Ecto neural progenitor cell (in vitro differentiated cells): ENCODE results near the gene BAIAP2L1.

Experiments
- DNase-seq: peaks from one replicate; pipeline ENCODE4 v3.0.0-alpha.2; 2018; ENCODE audit warnings: low spot score

BAIAP2L1 gene

DNA sequence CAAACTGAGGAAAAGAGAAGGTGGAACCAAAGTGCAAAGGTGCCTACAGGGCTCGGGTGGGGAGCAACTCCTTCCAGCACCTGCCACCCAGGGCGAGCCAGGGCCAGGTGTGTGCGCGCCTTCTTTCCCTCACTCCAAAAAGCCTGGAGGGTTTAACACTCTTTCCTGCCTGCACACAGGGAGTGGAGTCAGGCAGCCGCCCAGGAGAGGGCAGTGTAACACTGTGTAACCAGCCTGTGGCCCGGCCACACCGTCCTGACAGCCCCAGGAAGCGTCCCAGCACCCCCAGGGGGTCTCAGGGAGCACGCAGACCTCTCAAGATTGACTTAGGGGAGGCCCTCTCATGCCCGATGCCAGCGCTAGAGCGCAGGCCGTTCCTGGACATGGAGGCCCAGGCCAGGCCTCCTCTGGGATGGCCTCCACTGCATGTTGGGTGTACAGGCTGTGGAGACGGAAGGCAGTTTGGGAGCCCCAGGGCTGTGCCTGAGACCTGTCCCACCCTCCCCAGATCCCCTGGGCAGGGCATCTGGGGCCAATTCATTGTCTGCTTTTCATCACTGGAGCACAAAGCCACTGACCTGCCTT is 106.0 kb downstream of the BAIAP2L1 start:
- peak; percentile 84 for DNase-seq

DNA sequence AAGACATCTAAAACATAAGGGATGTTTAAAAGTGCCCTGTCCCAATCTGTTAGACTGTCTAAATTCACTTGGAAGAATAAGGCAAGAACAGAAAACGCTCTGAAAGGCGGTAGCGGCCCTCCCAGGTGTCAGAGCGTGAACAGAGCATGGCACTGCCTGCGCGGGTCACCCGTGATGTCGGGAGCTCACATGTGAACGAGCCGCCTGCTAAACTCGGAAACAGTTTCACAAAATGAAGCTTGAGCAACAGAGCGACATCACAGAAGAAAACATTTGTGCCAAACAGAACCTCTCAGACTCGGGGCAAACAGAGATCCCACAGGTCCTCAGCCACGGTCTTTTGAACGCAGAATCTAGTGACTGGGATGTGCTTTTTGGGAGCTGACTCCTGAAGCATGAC is 106.6 kb downstream of the BAIAP2L1 start:
- DNase-seq, result peak; percentile 43

GRCh38 chr7:98293746-98294145 is 107.1 kb downstream of the BAIAP2L1 start:
- DNase-seq, result no peak

DNA sequence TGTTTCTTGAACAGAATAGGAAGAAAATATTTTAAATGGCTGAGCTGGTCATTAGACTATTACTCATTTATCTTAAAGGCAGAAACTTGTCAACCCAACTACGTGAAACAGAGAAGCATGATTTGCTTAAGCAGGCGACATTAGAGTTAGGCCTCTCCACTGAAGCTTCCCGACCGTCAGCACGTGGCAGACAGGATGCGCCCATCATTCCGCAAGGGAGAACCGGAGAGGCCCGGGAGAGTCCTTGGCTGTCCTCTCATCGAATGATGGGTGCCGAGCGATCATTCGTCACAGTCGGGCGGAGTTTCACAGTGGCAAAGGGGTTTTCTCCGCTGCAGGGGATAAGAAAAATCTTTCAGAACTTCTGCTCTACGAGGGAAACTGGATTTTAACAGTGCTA is 107.6 kb downstream of the BAIAP2L1 start:
- DNase-seq, result no peak

GRCh38 chr7:98291717-98292116 is 109.2 kb downstream of the BAIAP2L1 start:
- no peak for DNase-seq

- no peak for DNase-seq
Measured at GRCh38 chr7:98289333-98289875, 111.5 kb downstream of the BAIAP2L1 start.

DNA sequence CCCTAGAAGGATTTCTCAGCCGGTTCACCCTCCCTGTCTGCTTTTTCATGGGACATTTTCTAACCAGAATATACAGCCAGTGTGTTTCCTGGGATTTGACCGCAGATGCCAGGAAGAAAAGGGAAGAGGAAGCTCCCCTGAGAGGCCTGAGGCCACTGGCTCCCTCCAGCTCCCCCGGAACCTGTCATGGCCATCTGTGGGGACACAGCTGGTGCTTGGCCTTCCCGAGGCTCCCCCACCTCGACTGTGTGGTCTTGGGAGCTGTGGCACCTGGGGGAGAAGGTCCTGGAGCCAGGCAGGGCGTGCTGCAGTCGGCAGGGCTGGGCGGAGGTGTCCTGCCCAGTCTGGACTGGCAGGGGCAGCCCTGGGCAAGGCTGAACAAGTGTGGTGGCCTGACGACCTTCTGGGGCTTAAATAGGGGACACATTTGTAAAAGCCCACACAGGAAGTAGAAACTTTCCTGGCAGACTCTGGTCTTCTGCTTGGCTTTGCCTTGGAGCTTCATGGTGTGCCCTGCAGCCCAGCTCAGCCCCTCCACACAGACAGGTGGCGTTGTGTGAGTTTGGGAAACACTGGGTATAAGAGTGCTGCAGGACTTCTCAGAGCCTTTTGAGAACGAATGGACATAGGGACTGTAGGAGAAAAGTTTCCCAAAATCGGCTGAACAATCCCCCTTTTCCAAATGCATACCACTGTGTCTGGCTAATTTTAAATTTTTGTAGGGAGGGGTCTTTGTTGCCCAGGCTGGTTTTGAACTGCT is 112.6 kb downstream of the BAIAP2L1 start:
- DNase-seq, result no peak

DNA sequence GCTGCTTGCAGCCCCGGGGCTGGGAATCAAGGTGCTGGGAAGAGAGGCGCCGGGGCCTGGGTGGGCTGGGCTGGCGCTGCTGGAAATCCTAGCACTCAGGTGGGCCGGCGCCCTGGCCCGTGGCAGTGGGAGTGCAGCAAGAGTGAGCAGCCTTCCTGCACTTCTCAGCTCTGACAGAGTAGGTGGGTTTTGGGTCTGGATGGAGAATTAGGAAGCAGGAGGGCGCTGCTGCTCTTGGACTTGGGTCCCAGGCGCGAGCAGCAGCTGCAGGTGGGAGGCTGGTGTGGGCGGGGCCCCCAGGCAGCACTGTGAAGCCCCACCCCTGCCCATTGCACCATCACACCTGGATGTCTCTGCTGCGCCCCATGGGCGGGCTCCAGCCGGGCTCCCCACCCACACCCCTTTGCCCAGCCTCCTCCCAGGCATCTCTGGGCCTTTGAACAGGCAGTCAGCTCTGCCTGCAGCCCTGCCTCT is 113.4 kb downstream of the BAIAP2L1 start:
- no peak for DNase-seq

- no peak for DNase-seq
Measured at GRCh38 chr7:98286701-98287485, 114.0 kb downstream of the BAIAP2L1 start.

GRCh38 chr7:98286093-98286539 is 114.8 kb downstream of the BAIAP2L1 start:
- no peak for DNase-seq

DNA sequence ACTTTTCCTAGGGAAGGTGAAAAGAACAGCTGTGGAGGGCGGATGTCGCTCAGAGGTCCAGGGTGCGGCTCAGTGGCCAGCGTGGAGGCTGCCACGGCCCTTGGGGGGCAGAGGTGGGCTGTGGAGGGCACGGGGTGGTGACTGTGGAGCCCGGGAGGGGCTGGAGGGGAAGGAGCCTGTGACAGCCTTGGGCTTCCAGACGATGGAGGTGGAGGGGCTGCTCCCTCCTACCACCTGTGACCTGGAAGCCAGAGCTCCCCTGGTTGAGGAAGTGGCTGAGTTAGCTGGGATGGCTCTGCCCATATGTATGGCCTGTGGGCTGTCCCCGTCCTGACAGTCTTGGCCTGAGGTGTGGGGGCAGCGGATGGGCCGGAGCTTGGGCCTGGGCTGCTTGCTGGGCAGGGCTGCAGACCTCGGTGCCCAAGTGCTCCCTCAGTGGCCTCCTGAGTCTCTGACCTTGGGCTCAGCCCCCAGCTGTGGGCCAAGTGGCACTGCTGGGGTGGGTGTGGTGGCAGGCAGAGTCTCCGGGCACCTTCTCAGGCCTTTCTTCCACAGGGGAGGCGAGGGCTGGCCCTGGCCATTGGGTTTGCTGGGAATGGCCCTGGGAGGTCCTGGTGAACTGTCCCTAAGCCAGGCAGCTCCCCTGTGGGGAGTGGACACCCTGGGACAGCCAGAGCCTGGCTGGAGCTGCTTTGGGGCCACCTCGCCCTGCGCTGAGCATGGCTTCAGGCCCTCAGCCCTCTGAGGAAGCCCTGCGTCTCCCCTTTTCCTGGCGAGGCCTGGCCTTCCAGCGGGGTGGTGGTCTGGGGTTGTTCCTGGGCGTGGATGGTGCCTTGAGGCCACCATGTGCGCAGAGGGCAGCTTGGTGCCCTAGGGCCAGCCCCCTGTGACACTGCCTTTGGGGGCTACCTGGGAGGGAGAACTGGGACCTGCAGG is 115.5 kb downstream of the BAIAP2L1 start:
- DNase-seq, result no peak

GRCh38 chr7:98284335-98285036 is 116.4 kb downstream of the BAIAP2L1 start:
- no peak for DNase-seq

GRCh38 chr7:98283887-98284222 is 117.0 kb downstream of the BAIAP2L1 start:
- no peak for DNase-seq

DNA sequence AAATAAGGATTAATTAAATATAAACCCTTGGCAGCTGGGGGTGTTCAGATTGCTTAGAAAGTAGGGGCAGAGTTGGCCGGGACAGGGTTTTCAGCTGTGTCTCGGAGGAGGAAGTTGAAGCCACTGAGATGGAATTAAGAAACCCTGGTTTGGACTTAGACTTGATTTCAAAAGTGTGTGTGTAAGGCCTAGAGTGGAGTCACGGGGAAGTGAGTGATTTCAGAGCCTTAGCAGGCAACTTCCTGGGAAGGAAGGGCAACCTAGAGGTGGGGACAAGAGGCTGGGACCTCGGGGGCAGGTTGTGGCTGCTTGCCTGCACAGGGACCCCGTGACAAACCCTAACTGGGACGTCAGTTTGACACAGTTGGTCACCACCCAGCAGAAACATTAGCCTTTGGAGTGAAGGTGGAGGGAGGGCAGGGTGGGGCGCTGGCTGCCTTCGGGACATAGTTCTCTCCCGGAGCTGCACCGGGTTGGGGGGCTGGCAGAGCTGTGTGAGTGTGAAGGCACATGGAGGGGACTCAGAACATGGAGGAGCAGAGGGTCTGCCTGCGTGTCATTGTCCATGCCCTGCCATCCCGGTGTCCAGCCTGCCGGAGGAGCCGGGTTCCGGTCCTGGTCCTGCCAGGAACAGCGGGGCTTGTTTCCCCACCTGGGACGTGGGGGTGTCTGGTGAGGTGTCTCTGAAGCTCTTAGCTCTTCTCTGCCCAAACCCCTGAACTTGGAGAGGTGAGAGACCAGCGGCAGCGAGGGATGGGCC is 117.6 kb downstream of the BAIAP2L1 start:
- DNase-seq, result no peak

- no peak for DNase-seq
Measured at GRCh38 chr7:98282703-98283102, 118.2 kb downstream of the BAIAP2L1 start.

- no peak for DNase-seq
Measured at GRCh38 chr7:98281757-98282606, 118.9 kb downstream of the BAIAP2L1 start.

DNA sequence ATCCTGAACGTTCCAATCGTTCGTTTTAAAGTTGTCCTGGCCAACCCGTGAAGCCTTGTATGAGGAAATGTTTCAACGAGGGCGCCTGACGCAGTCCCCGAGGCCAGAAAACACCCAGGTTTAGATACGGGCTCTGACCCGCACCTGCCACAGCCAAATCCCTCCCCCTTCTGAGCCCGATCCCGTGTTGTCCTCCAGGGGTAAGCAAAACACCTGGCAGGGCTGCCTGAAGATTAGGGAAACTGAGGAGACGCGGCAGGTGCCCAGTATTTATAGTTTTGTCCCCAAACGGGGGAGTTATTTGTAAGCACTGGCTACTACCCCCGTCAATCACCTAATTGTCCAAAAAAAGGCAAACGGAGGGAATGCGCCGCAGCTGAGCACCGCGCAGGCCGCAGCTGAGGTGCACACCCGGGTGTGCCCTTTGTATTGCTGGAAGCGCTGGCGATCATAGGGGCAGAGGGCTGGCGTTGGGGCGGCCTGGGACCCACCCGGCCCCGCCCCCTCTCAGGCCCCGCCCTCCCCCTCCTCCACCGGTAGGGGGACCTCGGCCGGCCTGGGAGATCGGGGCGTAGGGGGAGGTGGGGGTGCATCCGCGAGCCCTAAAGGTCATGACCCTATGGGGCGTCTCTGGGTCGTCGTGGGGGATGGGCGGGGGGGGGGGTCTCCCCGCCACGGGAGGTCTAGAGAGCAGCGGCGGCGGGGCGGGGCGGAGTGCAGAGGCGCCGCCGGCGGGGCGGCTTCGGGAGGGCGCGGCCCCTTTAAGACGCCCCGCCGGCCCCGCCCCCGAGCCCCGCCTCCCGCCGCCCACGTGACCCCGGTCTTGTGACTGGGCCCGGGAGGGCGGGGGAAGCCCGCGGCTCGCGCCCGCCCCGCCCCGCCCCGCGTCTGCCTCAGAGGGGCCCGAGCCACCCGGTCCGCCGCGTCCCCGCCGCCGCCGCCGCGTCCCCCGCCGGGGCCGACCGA is 119.8 kb downstream of the BAIAP2L1 start, which contains the start of gene BRI3:
TSS of gene BRI3 (plus strand) at position 896 of the 966 bp plus-strand sequence. CDS start 110 bp downstream, outside the sequence.
- peak; percentile 95 for DNase-seq

DNA sequence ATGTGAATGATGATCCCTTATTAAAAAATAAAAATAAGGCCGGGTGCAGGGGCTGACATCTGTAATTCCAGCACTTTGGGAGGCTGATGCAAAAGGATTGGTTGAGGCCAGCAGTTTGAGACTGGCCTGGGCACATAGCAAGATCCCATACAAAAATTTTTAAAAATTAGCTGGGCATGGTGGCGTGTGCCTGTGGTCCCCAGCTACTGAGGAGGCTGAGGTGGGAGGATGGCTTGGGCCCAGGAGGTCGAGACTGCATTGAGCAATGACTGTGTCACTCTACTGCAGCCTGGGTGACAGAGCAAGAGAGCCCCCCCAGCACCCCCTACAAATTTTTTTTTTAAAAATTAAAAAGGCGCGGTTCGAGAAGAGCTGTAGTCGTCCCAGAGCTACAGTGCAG is 120.6 kb downstream of the BAIAP2L1 start:
- no peak for DNase-seq
